ENCODE data around the gene NPLOC4.

NPLOC4 gene

GRCh38 chr17:81513753-81514488 is 123.0 kb downstream of the NPLOC4 start:
- no peak; the same call in 1 of the 2 replicates for TF ChIP-seq CTCF (IDR thresholded peaks at IDR 0.05; ENCODE audit: low read depth, low read length)
- DNase-seq (ENCODE audit: extremely low read depth, low read depth), result no peak

GRCh38 chr17:81513372-81513752 is 123.5 kb downstream of the NPLOC4 start:
- no peak for DNase-seq (ENCODE audit: extremely low read depth, low read depth)
- TF ChIP-seq CTCF (IDR thresholded peaks at IDR 0.05; ENCODE audit: low read depth, low read length), result no peak

GRCh38 chr17:81512562-81513371 is 124.1 kb downstream of the NPLOC4 start, which contains the start of gene ACTG1:
TSS of gene ACTG1 (minus strand) at chr17:81512799. CDS start at chr17:81512354, 445 bp downstream.
- TF ChIP-seq CTCF (IDR thresholded peaks at IDR 0.05; ENCODE audit: low read depth, low read length), result no peak
- peak; percentile 87 for DNase-seq (ENCODE audit: extremely low read depth, low read depth)

GRCh38 chr17:81511804-81512561 is 124.9 kb downstream of the NPLOC4 start:
- TF ChIP-seq CTCF (IDR thresholded peaks at IDR 0.05; ENCODE audit: low read depth, low read length), result no peak

GRCh38 chr17:81511554-81511803 is 125.4 kb downstream of the NPLOC4 start:
- DNase-seq (ENCODE audit: extremely low read depth, low read depth), result no peak
- no peak for TF ChIP-seq CTCF (IDR thresholded peaks at IDR 0.05; ENCODE audit: low read depth, low read length)

More at GRCh38 chr17:81511804-81512561, 124.9 kb downstream of the NPLOC4 start:
- DNase-seq (ENCODE audit: extremely low read depth, low read depth), result no peak

- TF ChIP-seq CTCF (IDR thresholded peaks at IDR 0.05; ENCODE audit: low read depth, low read length), result no peak
- DNase-seq (ENCODE audit: extremely low read depth, low read depth), result no peak
Measured at GRCh38 chr17:81510785-81511553, 125.9 kb downstream of the NPLOC4 start.

All from AG09319 (cell line).